GM21515 (cell line): ENCODE data around the gene NBPF1.
"Not testable (repeated sequence)": the region's sequence is repeated elsewhere in the genome, so short reads cannot be mapped to it uniquely, and the experiment has no call there.

Experiments
- ATAC-seq: cut with Tn5 transposase; IDR thresholded peaks from one replicate; pipeline ENCODE4 v1.9.1; 2021; ENCODE audit not compliant: unreplicated experiment

Gene NBPF1

DNA sequence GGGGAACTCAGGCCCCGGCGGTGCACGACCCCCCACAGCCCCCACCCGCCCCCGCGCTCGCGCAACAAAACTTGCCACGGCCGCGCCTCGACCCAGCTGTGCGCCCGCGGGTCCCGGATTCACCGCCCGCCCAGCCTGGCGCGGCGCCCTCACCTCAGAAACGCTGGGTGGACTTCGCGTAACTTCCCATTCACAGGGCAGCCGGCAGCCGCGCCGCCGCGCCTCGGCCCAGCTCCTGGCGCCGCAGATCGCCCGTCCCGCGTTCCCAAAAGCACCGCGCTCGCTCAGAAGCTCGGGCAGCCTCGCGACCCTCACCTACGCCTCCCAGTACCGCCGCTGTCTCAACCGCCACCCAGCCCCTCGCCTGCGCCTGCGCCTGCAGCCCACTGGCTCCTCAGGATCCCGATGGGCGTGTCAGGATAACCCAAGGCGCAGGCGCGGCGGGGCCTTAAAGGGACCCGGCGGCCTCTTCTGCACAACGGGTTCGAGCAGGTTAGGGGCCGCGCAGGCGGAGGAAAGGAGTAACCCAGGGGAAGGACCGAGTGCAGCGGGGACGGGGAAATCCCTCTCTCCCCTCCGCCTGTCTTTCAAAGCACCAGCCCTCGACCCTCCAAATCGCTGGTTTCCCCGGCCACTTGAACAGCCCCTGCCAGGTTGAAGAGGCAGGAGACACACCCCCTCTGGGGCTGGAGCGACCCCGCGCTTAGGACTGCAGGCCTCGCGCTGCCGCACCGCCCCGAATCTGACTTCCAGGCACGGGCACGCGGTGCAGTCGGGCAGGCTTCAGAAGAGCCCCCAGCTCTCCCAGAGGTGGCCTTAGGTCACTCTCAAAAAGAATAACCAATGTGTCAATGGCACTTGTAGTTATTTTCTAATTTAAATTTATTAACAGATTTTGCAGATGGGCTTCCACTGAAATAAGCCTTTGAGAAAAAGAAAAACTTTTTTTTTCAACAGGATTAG is at the start of gene NBPF1:
Gene NBPF1 (minus strand): TSS at position 380 of the 963 bp plus-strand sequence.
- peak; percentile 83 for ATAC-seq

DNA sequence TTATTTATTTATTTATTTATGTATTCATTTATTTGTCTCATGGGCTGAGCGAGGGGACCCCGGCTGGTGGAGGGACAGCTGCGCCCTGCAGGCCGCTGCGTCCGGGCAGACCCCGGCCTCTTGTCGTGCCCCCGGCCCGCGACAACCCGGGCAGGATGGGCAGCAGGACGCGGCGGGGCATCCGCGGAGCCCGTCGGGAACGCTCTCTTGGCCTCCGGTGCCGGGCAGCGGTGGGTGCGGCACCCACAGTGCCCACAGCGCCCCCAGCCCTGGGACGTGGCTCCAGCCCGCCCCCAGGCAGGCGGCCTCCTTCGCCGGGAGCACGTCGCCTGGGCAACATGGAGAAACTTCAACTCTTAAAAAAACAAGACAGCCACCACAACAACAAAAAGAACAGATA is 44.9 kb upstream of the NBPF1 start:
- ATAC-seq = not testable (repeated sequence)

DNA sequence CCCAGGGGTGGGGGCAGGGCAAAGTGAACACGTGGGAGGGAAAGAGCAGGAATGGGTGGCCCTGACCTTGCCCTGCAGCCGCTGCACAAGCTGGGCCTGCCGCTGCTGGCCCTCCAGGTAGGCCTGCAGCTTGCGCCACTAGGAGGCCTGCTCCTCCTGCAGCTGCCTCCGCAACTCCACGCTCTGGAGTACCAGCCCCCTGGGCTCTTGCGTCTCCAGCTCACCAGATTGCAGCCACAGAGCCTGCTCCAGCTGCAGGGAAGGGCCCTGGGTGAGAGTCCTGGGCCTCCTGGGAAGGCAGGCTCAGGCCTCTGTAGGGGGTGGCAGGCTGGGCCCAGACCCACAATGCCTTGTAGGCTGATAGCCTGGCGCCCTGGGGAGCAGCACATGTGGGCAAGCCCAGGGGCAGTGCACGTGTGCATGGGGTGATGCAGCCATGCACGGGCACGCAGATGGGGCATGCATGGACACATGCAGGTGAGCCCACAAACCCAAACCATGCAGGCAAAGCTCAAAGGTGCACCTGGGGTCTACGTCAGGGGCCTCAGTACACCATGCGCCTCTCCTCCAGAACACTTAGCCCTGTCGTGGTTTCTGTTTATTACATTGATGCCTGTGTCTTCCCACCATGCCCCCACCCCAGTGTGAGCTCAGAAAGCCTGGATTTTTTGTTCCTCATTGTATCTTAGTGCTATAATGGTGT is 43.8 kb upstream of the NBPF1 start:
- not testable (repeated sequence) for ATAC-seq

DNA sequence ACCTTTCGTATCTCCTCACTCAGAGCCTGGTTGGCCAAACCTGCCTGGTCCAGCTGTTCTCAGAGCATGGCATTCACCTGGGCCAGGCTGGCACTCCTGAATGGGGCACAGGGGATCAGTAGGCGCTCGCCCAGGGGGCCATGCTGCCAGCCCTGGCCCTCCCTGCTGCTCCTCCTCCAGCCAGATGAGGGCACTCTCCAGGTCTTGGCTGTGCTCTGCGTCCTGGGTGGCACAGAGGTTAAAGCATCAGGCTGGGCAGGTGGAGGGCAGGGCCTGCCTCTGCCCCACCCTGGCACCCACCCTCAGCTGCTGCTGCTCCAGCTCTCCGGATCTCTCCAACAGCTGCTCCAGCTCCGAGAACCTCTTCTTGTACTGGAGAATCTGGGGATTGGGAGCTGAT is 43.2 kb upstream of the NBPF1 start:
- ATAC-seq = not testable (repeated sequence)

DNA sequence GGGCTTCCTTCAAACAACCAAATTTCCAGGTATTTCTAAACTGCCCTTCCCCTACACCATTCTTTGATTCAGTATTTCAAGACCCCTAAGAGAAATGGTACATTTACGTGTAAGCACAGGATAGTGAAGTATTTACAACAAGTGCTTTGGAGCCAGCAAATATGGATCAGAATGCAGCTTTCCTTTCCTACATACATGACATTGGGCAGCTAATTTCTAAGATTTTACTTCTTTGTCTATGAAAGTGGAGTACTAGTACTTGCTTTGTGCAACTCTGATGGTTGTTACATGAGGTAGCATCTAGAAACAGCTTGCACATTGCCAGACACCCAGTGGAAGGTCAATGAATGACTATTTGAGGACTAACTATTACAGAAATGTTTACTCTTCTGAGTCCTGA is 38.2 kb upstream of the NBPF1 start:
- ATAC-seq = not testable (repeated sequence)

DNA sequence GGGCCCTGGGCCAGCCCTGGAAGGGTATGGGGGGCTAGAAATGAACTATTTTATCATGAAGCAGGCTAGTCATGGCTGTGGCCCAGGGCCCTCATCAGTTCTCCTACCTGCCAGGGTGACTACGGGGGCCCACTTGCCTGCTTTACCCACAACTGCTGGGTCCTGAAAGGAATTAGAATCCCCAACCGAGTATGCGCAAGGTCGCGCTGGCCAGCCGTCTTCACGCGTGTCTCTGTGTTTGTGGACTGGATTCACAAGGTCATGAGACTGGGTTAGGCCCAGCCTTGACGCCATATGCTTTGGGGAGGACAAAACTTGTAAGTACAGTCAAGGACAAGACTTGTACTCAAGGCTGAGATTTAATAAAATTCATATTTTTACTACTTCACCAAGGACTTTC is 36.6 kb upstream of the NBPF1 start:
- ATAC-seq = not testable (repeated sequence)

DNA sequence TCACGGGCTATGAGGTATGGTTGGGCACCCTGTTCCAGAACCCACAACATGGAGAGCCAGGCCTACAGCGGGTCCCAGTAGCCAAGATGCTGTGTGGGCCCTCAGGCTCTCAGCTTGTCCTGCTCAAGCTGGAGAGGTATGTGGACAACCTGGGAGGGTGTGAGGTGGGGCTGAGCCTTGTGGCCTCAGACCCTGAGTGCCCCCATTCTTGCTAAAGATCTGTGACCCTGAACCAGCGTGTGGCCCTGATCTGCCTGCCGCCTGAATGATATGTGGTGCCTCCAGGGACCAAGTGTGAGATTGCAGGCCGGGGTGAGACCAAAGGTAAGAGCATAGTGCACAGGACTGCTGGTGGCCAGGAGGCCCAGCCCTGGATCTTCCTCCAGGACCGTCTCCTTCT is 36.0 kb upstream of the NBPF1 start:
- not testable (repeated sequence) for ATAC-seq

DNA sequence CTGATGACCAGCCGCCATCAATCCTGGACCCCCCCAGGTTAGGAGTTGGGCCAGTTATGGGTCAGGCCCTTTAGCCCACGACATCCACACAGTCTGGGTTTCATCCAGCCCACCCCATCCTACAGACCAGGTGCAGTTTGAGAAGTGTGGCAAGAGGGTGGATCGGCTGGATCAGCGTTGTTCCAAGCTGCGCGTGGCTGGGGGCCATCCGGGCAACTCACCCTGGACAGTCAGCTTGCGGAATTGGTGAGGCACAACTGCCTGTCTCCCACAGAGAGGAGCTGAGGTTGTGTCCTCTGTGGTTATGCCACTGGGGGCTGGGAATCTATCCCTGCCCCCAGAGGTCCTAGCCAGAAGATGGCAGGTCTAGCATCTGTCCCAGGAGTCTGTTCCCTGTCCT is 35.4 kb upstream of the NBPF1 start:
- not testable (repeated sequence) for ATAC-seq

DNA sequence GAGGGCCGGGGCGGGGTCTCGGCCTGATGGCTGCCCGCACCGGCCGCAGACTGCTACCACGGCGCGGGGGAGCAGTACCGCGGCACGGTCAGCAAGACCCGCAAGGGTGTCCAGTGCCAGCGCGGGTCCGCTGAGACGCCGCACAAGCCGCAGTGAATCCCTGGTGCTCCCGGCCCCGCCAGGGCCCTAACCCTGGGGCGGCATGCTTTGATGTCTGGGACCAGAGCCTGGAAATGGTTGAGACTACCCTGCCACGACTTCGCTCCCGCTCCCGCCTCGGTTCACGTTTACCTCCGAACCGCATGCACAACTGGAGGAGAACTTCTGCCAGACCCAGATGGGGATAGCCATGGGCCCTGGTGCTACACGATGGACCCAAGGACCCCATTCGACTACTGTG is 34.9 kb upstream of the NBPF1 start:
- not testable (repeated sequence) for ATAC-seq

DNA sequence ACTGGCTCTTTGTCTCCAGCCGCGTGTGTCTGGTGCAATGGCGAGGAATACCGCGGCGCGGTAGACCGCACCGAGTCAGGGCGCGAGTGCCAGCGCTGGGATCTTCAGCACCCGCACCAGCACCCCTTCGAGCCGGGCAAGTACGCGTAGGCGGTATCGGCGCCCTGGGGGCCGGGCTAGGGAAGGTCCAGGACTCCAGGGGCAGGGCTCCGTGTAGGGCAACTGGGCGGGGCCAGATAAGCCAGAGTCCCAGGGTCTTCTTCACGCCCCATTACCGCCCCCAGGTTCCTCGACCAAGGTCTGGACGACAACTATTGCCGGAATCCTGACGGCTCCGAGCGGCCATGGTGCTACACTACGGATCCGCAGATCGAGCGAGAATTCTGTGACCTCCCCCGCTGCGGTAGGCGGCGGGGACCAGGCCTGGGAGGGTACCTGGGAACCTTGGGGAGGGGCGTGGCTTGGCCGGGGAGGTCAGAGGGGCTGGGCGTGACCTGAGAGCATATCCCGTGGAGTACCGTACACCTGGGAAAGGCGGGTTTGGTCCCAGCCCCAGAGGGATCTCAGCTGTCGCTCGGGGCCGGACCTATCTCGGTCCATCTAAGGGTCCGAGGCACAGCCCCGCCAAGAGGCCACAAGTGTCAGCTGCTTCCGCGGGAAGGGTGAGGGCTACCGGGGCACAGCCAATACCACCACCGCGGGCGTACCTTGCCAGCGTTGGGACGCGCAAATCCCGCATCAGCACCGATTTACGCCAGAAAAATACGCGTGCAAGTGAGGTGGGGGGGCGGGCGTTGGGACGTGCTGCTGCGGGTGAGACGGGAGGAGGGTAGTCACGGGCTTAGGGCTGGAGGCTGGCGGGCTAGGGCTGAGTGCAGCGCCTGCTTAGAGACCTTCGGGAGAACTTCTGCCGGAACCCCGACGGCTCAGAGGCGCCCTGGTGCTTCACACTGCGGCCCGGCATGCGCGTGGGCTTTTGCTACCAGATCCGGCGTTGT is 34.1 kb upstream of the NBPF1 start:
- ATAC-seq = not testable (repeated sequence)

DNA sequence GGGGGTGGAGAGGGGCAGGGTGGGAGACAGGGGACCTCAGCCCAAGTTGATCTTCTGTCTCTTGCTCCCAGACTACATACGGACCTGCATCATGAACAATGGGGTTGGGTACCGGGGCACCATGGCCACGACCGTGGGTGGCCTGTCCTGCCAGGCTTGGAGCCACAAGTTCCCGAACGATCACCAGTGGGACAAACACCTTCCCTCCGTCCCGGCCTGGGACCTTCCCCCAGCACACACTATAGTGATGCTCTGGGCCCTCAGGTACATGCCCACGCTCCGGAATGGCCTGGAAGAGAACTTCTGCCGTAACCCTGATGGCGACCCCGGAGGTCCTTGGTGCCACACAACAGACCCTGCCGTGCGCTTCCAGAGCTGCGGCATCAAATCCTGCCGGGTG is 33.4 kb upstream of the NBPF1 start:
- not testable (repeated sequence) for ATAC-seq

DNA sequence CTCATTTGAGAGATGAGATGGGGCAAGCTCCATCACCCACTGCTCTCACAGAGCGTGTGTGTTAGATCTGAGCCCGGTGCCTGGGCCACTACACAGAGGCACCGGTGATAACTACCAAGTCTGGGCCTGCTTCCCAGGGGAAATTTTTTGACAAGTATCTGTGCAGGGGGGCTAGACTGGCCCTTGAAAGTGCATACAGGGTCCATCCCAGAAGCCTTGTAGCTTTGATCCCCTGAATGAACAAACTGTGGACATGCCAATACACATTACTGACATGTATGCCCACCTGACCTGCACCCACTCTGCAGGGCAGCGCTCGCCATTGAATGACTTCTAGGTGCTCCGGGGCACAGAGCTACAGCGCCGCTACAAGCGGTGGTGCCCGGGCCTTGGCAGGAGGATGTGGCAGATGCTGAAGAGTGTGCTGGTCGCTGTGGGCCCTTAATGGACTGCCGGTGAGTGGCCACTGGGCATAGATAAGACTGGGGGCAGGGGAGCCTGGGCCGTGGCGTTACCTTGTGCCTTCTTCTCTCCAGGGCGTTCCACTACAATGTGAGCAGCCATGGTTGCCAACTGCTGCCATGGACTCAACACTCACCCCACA is 32.8 kb upstream of the NBPF1 start:
- ATAC-seq = not testable (repeated sequence)

DNA sequence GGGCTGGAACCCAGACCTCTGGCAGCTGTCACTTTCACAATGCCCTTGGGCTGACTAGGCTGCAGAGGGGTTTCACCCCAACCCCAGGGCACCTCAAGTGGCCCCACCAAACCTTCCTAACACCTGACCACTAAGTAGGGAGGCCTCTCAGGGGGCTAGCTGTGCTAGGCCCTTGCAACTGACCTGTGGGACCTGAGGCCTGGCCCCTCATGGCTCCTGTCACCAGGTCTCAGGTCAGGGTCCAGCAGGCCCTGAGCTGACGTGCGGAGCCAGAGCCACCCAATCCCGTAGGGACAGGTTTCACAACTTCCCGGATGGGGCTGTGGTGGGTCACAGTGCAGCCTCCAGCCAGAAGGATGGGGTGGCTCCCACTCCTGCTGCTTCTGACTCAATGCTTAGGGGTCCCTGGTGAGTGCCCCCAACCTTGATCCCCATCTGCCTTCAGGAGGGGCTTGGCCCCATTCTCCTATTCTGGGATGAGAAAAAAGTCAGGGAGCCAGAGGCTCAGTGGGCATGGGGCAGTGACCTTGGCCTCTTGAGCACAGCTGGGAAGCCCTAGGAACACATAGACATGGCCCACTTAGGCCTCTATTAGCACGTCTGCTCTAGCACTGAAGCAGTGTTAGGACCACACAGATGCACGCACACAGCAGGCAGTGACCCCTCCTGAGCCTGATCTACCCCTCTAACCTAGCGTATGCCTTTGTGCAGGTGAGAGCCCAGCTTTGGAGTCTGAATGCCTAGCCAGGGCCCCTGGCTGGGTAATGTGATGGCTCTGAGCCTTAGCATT is 32.1 kb upstream of the NBPF1 start:
- ATAC-seq = not testable (repeated sequence)

DNA sequence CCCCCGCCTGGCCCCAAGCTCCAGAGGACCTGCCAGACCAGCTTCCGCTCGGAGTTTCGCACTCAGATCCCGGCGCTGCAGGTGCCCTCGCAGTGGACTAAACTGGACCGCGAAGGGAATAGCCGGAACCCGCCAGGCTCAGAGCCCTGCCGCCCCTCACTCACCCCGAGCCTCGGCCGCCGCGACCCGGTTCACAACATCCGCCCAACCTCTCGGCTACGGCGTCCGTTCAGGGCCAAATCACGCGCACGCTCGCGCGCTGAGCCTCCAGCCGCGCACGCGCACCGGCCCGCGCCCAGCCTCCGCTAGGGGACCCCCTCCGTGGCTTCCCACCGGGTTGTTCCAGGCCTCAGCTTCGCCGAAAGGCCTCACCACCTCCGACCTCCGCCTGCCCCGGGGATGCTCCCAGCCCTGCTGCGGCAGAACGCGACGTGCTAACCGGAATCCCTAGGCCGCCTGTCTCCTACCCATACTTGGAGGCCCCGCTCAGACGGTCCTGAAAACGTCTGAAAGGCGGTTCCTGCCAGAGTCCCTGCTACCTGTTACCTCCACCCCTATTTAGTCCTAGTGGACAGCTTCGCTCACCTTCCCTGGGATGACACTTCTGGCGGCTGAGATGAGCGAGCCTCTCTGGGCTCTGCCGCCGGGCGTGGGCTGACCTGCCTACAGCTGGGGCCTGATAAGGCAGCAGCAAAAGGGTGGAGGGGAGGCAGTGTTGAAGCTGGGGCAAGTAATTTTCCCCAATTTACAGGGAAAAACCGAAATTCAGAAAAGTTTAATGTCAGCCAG is 31.3 kb upstream of the NBPF1 start:
- ATAC-seq = peak; percentile 64

DNA sequence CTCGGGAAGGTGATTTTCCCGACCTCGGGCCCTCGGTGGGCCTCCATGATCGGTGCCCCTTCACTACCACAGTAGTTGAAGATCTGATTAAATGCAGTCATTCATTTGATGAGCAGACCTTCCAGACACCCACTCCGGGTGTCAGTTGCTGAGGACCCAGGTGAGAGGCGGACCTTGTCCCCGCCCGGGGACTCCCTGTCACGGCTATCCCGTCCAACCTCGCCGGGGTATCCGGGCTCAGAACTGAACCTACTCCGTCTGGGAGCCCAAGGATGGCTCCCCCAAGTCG is 30.8 kb upstream of the NBPF1 start:
- ATAC-seq = peak; percentile 23

DNA sequence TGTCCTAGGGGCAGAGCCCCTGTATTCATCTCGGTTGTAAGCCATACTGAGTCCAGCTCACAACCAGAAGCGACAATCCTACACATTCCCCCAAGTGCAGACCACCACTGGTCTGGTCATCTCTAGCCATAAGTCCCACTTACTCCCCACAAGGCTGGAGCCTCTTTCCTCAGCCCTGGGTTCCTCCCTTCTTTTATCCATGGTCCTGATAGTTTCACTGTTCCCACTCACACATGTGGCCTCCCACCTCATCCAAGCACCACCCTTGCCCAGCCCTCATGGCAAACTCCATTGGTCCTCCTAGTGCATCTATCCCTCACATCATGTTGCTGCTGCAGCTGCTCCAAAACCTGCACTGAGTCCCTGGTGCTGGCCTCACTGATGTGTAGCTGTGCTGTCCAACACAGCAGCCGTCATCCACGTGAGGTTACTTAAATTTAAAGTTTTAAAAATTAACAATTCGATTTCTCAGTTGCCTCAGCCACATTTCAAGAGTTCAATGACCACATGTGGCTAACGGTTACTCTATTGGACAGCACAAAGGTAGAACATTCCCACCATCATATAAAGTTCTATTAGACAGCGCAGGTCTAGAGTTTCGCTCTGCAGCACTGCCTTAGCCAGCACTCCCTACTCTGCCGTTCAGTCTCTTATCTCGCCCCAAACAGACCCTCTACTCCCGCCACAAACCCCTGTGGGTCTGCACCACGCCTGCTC is 30.3 kb upstream of the NBPF1 start:
- peak; percentile 6 for ATAC-seq

DNA sequence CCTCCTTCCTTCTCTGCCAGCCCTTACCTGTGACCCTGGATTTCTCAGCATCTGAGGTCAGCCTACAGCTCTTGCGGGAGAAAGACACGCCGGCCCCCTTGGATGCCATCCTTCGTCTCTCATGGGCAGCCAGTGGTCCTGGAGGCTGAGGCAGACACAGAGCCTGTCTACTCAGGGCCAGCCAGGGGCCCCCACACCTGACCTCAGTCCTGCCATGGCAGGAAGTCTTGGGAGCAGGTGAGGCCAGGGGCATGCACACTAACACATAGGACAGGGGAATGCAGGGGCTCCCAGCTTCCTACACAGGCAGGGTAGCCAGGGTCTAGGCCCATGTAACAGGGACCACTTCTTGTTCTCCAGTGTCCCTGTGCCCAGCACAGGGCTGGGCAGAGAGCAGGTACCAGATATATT is 29.6 kb upstream of the NBPF1 start:
- not testable (repeated sequence) for ATAC-seq
